WTC11 (cell line): Measurements from ENCODE around the gene CLECL1.

Experiments
- RELA ChIP-seq: sonication (generic); formaldehyde crosslinking; IDR thresholded peaks from 2 replicates; pipeline ENCODE4 v1.8.1; 2022; ENCODE audit warnings: missing genetic modification reagents, mild to moderate bottlenecking, borderline replicate concordance
- ZNF317 ChIP-seq: sonication (generic); formaldehyde crosslinking; IDR thresholded peaks from 2 replicates; pipeline ENCODE4 v1.8.1; 2023; ENCODE audit warnings: low read depth, mild to moderate bottlenecking, moderate library complexity, missing genetic modification reagents, borderline replicate concordance
- TF ChIP-seq, protein P1 (sequence below): fragments of 200-600 bp; IDR thresholded peaks from 2 replicates; pipeline ENCODE4 v1.8.0; 2022; ENCODE audit warnings: antibody characterized with exemption
- TF ChIP-seq, protein P2 (sequence below): sonication (generic); formaldehyde crosslinking; IDR thresholded peaks from 2 replicates; pipeline ENCODE4 v1.8.1; 2023; ENCODE audit warnings: mild to moderate bottlenecking, missing genetic modification reagents
- TF ChIP-seq, protein P3 (sequence below): sonication (generic); formaldehyde crosslinking; IDR thresholded peaks from 2 replicates; pipeline ENCODE4 v1.8.0; 2022; ENCODE audit warnings: missing genetic modification reagents
- TF ChIP-seq, protein P4 (sequence below): sonication (generic); formaldehyde crosslinking; IDR thresholded peaks from 2 replicates; pipeline ENCODE4 v1.8.1; 2023; ENCODE audit warnings: mild to moderate bottlenecking, moderate library complexity, missing genetic modification reagents
- TF ChIP-seq, protein P5 (sequence below): sonication (generic); formaldehyde crosslinking; IDR thresholded peaks from 2 replicates; pipeline ENCODE4 v1.8.1; 2022; ENCODE audit warnings: mild to moderate bottlenecking, missing genetic modification reagents, moderate library complexity, borderline replicate concordance

DNA sequence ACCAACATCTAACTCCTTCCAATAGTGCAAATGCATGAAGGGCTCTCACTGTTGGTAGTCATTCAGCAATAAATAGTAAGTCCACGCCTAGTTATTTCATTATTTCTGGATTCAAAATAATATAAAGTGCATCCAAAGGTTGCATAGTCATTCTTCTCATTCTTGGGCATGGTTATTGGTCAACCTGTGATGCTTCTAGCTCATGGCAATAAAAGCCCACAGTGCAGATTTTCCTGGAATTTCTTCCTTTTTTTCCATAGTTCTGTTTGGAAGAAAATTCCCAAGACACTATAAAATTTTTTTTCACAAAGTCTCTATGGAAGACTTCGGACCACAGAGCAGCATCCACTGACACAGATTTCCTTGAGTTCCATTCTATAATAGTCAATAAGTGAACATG, 20.2 kb upstream of the CLECL1 start:
- TF ChIP-seq, protein P1, sequence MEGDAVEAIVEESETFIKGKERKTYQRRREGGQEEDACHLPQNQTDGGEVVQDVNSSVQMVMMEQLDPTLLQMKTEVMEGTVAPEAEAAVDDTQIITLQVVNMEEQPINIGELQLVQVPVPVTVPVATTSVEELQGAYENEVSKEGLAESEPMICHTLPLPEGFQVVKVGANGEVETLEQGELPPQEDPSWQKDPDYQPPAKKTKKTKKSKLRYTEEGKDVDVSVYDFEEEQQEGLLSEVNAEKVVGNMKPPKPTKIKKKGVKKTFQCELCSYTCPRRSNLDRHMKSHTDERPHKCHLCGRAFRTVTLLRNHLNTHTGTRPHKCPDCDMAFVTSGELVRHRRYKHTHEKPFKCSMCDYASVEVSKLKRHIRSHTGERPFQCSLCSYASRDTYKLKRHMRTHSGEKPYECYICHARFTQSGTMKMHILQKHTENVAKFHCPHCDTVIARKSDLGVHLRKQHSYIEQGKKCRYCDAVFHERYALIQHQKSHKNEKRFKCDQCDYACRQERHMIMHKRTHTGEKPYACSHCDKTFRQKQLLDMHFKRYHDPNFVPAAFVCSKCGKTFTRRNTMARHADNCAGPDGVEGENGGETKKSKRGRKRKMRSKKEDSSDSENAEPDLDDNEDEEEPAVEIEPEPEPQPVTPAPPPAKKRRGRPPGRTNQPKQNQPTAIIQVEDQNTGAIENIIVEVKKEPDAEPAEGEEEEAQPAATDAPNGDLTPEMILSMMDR = no peak
- TF ChIP-seq, protein P2, sequence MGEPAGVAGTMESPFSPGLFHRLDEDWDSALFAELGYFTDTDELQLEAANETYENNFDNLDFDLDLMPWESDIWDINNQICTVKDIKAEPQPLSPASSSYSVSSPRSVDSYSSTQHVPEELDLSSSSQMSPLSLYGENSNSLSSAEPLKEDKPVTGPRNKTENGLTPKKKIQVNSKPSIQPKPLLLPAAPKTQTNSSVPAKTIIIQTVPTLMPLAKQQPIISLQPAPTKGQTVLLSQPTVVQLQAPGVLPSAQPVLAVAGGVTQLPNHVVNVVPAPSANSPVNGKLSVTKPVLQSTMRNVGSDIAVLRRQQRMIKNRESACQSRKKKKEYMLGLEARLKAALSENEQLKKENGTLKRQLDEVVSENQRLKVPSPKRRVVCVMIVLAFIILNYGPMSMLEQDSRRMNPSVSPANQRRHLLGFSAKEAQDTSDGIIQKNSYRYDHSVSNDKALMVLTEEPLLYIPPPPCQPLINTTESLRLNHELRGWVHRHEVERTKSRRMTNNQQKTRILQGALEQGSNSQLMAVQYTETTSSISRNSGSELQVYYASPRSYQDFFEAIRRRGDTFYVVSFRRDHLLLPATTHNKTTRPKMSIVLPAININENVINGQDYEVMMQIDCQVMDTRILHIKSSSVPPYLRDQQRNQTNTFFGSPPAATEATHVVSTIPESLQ = no peak
- TF ChIP-seq ZNF317 (CRISPR knock-in tag) = no peak
- TF ChIP-seq, protein P3, sequence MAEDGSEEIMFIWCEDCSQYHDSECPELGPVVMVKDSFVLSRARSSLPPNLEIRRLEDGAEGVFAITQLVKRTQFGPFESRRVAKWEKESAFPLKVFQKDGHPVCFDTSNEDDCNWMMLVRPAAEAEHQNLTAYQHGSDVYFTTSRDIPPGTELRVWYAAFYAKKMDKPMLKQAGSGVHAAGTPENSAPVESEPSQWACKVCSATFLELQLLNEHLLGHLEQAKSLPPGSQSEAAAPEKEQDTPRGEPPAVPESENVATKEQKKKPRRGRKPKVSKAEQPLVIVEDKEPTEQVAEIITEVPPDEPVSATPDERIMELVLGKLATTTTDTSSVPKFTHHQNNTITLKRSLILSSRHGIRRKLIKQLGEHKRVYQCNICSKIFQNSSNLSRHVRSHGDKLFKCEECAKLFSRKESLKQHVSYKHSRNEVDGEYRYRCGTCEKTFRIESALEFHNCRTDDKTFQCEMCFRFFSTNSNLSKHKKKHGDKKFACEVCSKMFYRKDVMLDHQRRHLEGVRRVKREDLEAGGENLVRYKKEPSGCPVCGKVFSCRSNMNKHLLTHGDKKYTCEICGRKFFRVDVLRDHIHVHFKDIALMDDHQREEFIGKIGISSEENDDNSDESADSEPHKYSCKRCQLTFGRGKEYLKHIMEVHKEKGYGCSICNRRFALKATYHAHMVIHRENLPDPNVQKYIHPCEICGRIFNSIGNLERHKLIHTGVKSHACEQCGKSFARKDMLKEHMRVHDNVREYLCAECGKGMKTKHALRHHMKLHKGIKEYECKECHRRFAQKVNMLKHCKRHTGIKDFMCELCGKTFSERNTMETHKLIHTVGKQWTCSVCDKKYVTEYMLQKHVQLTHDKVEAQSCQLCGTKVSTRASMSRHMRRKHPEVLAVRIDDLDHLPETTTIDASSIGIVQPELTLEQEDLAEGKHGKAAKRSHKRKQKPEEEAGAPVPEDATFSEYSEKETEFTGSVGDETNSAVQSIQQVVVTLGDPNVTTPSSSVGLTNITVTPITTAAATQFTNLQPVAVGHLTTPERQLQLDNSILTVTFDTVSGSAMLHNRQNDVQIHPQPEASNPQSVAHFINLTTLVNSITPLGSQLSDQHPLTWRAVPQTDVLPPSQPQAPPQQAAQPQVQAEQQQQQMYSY = no peak
- no peak for TF ChIP-seq RELA (CRISPR knock-in tag)
- TF ChIP-seq, protein P4, sequence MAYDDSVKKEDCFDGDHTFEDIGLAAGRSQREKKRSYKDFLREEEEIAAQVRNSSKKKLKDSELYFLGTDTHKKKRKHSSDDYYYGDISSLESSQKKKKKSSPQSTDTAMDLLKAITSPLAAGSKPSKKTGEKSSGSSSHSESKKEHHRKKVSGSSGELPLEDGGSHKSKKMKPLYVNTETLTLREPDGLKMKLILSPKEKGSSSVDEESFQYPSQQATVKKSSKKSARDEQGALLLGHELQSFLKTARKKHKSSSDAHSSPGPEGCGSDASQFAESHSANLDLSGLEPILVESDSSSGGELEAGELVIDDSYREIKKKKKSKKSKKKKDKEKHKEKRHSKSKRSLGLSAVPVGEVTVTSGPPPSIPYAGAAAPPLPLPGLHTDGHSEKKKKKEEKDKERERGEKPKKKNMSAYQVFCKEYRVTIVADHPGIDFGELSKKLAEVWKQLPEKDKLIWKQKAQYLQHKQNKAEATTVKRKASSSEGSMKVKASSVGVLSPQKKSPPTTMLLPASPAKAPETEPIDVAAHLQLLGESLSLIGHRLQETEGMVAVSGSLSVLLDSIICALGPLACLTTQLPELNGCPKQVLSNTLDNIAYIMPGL (CRISPR knock-in tag) = no peak
- TF ChIP-seq, protein P5, sequence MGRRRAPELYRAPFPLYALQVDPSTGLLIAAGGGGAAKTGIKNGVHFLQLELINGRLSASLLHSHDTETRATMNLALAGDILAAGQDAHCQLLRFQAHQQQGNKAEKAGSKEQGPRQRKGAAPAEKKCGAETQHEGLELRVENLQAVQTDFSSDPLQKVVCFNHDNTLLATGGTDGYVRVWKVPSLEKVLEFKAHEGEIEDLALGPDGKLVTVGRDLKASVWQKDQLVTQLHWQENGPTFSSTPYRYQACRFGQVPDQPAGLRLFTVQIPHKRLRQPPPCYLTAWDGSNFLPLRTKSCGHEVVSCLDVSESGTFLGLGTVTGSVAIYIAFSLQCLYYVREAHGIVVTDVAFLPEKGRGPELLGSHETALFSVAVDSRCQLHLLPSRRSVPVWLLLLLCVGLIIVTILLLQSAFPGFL = no peak
